Hepatocyte (in vitro differentiated cells): ENCODE measurements around the gene FBXO2.

ENCODE experiments used
- EZH2phosphoT487 ChIP-seq: fragments of 200-600 bp; sonication (generic); IDR thresholded peaks from one replicate; pipeline ENCODE4 v1.6.1; 2018; ENCODE audit warnings: antibody characterized with exemption, mild to moderate bottlenecking, low read depth, moderate library complexity; ENCODE audit not compliant: unreplicated experiment, severe bottlenecking
- TF ChIP-seq, protein P1 (sequence below): fragments of 200-600 bp; sonication (generic); IDR thresholded peaks from 2 replicates; pipeline ENCODE4 v1.5.1; 2016; ENCODE audit warnings: antibody characterized with exemption, mild to moderate bottlenecking; ENCODE audit not compliant: poor library complexity

DNA sequence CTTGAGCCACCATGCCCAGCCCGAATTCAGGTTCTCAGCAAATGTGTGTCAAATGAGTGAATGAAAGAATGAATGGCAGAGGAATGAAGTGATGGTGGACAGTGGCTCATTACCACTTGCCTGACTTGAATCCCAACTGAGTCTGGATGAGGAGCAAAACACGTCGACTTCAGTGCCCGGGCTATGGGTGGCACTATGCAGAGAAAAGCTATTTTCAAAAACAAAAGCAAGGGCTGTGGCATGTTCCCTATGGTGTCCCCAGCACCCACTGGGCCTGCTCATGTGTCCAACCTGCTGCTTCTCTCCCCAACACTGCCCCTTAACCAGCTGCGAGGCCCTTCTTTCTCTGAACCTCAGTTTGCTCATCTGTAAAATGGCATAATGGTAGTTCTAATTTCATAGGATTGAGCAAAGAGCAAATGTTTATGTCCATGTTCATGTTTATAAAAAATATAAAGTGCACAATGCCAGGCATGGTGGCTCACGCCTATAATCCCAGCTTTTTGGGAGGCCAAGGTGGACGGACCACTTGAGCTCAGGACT lies 31.1 kb upstream of the FBXO2 start:
- TF ChIP-seq, protein P1, sequence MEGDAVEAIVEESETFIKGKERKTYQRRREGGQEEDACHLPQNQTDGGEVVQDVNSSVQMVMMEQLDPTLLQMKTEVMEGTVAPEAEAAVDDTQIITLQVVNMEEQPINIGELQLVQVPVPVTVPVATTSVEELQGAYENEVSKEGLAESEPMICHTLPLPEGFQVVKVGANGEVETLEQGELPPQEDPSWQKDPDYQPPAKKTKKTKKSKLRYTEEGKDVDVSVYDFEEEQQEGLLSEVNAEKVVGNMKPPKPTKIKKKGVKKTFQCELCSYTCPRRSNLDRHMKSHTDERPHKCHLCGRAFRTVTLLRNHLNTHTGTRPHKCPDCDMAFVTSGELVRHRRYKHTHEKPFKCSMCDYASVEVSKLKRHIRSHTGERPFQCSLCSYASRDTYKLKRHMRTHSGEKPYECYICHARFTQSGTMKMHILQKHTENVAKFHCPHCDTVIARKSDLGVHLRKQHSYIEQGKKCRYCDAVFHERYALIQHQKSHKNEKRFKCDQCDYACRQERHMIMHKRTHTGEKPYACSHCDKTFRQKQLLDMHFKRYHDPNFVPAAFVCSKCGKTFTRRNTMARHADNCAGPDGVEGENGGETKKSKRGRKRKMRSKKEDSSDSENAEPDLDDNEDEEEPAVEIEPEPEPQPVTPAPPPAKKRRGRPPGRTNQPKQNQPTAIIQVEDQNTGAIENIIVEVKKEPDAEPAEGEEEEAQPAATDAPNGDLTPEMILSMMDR: no peak
- TF ChIP-seq EZH2phosphoT487: no peak
